ENCODE measurements around the gene LHPP. TPM values are rescaled to one million over a fixed set of nuclear protein-coding genes. Genes with fewer than 3 reads are reported as not detected.

LHPP gene
- total and polyA plus RNA-seq, 10 of the 15 experiments (the other 5 are each of a cell fraction or from before 2014, with no cell fraction given): 0.79 to 9.8 (median 6.7) TPM

- RAD21 ChIA-PET (ENCODE audit: unreplicated experiment): no interaction called here
- no peak for FAIRE-seq
- CTCF ChIA-PET: interaction anchor here (0.7 kb wide), 1 partner anchor 153 kb away, joined by 3 read pairs; no protein-coding TSS in a partner anchor
Observed at GRCh38 chr10:124594240-124594639, 132.6 kb downstream of the LHPP start.

GRCh38 chr10:124595143-124595883 is 133.7 kb downstream of the LHPP start:
- intact Hi-C loops (cut with micrococcal nuclease; ENCODE audit: unreplicated experiment) (no loop called here), in situ Hi-C loops (cut with MboI) (no loop called here)
- Histone ChIP-seq H3K27me3 (replicated peaks in 1 of 2; ENCODE audit: control insufficient read depth in 2 of 2, insufficient read depth in 2 of 2, low read length in 1 of 2) (no peaks in the 10 kb centered on the region; a peak in 1 of 4 replicates), H3K4me3 (no peak overlapping the region), H3K4me2 (ENCODE audit: control insufficient read depth, insufficient read depth) (no peak overlapping the region), H3K27ac (ENCODE audit: control insufficient read depth, insufficient read depth) (no peak overlapping the region), H4K20me1 (ENCODE audit: control insufficient read depth, insufficient read depth) (no peaks in the 10 kb centered on the region), H3K9ac (ENCODE audit: control insufficient read depth, insufficient read depth, low read length) (no peak overlapping the region), H3K79me2 (ENCODE audit: control insufficient read depth, insufficient read depth, low read length) (no peaks in the 10 kb centered on the region), H3K4me1 (ENCODE audit: control insufficient read depth, insufficient read depth, low read length) (no peaks in the 10 kb centered on the region), H3K36me3 (ENCODE audit: control insufficient read depth in 2 of 2, insufficient read depth in 2 of 2, low read length in 1 of 2) (no peaks in the 10 kb centered on the region), H2AFZ (ENCODE audit: control insufficient read depth, low read depth, low read length) (no peak overlapping the region), H3K9me3 (replicated peaks; ENCODE audit: control insufficient read depth, insufficient read depth, low read length) (no peaks in the 10 kb centered on the region; the same call in 1 of the 3 replicates)
- ATAC-seq (no peak), FAIRE-seq (no peak), DNase-seq (ENCODE audit: low read depth, low spot score) (no peak)
- no TSS peak for BruUV-seq (replicated peaks)
- ChIA-PET CTCF (no interaction called here), RAD21 (ENCODE audit: unreplicated experiment) (no interaction called here), SMC1A (ENCODE audit: uncharacterized antibody, unreplicated experiment) (no interaction called here), POLR2A (no interaction called here)
- WGBS (ENCODE audit: insufficient coverage, insufficient replicate concordance, low lambda C conversion rate, missing lambda C conversion rate): 74% methylated on average over 9 of the region's 9 CpGs
- TF ChIP-seq JUNB (IDR thresholded peaks at IDR 0.05): no peak
- no peak for TF ChIP-seq ZNF622 (IDR thresholded peaks at IDR 0.05)
- no peak for TF ChIP-seq YBX1 (IDR thresholded peaks at IDR 0.05)
- no peak for TF ChIP-seq NR2F1 (conservative IDR thresholded peaks at IDR 0.05)
- no peak for TF ChIP-seq RAD21 (IDR thresholded peaks at IDR 0.05; ENCODE audit: insufficient read depth, low read depth, low read length)
- TF ChIP-seq HDAC6 (IDR thresholded peaks at IDR 0.05; ENCODE audit: unreplicated experiment): no peak
- TF ChIP-seq MTA3 (IDR thresholded peaks at IDR 0.05; ENCODE audit: borderline replicate concordance, low read length): no peak
- no peak for TF ChIP-seq POU2F2 (IDR thresholded peaks at IDR 0.05; ENCODE audit: borderline replicate concordance, low read depth, low read length)
- no peak for TF ChIP-seq SMAD5 (IDR thresholded peaks at IDR 0.05; ENCODE audit: low read depth)
- TF ChIP-seq STAT3 (IDR thresholded peaks at IDR 0.05; ENCODE audit: low read depth, low read length): no peak
- no peak for TF ChIP-seq LARP7 (IDR thresholded peaks at IDR 0.05)
- no peak for TF ChIP-seq POLR2AphosphoS2 (IDR thresholded peaks at IDR 0.05; ENCODE audit: low read depth, low read length)
- TF ChIP-seq ZBED1 (IDR thresholded peaks at IDR 0.05; ENCODE audit: borderline replicate concordance): no peak
- no peak for TF ChIP-seq BRCA1 (IDR thresholded peaks at IDR 0.05; ENCODE audit: low read depth, low read length)
- TF ChIP-seq RCOR1 (conservative IDR thresholded peaks at IDR 0.05; ENCODE audit: low read depth, low read length): no peak
- TF ChIP-seq SIX5 (IDR thresholded peaks at IDR 0.05; ENCODE audit: low read depth, low read length, severe bottlenecking): no peak
- no peak for TF ChIP-seq SUPT20H (IDR thresholded peaks at IDR 0.05; ENCODE audit: borderline replicate concordance, control insufficient read depth, low read depth, low read length)

More at GRCh38 chr10:124594240-124594639, 132.6 kb downstream of the LHPP start:
- no peak overlapping the region for H3K4me2 ChIP-seq (ENCODE audit: control insufficient read depth, insufficient read depth)
- no peak for TF ChIP-seq NR2F1 (conservative IDR thresholded peaks at IDR 0.05)
- no peak for TF ChIP-seq YBX1 (IDR thresholded peaks at IDR 0.05)
- TF ChIP-seq ZNF207 (IDR thresholded peaks at IDR 0.05; ENCODE audit: borderline replicate concordance): no peak
- TF ChIP-seq POLR2AphosphoS5 (IDR thresholded peaks at IDR 0.05; ENCODE audit: low read length): no peak
- H3K36me3 ChIP-seq (ENCODE audit: control insufficient read depth in 2 of 2, insufficient read depth in 2 of 2, low read length in 1 of 2): no peaks in the 10 kb centered on the region
- H4K20me1 ChIP-seq (ENCODE audit: control insufficient read depth, insufficient read depth): no peaks in the 10 kb centered on the region
- H3K4me1 ChIP-seq (ENCODE audit: control insufficient read depth, insufficient read depth, low read length): no peaks in the 10 kb centered on the region
- no peak overlapping the region for H3K27ac ChIP-seq (ENCODE audit: control insufficient read depth, insufficient read depth)
- H3K9me3 ChIP-seq (replicated peaks; ENCODE audit: control insufficient read depth, insufficient read depth, low read length): no peaks in the 10 kb centered on the region; the same call in 1 of the 3 replicates
- in situ Hi-C loops (cut with MboI) (no loop called here), intact Hi-C loops (cut with micrococcal nuclease; ENCODE audit: unreplicated experiment) (no loop called here)
- no peak overlapping the region for H3K4me3 ChIP-seq
- H3K79me2 ChIP-seq (ENCODE audit: control insufficient read depth, insufficient read depth, low read length): no peaks in the 10 kb centered on the region
- H3K27me3 ChIP-seq (replicated peaks in 1 of 2; ENCODE audit: control insufficient read depth in 2 of 2, insufficient read depth in 2 of 2, low read length in 1 of 2): no peaks in the 10 kb centered on the region; a peak in 1 of 4 replicates
- H2AFZ ChIP-seq (ENCODE audit: control insufficient read depth, low read depth, low read length): no peak overlapping the region
- ATAC-seq: no peak
- no peak for DNase-seq (ENCODE audit: low read depth, low spot score)
- SMC1A ChIA-PET (ENCODE audit: uncharacterized antibody, unreplicated experiment): interaction anchor here (0.6 to 0.7 kb wide), 3 partner anchors 47 to 733 kb away, joined by 3 to 4 read pairs (median 3); no protein-coding TSS in a partner anchor
- no TSS peak for BruUV-seq (replicated peaks)
- POLR2A ChIA-PET: no interaction called here
- 65% methylated on average over 6 of the region's 6 CpGs for WGBS (ENCODE audit: insufficient coverage, insufficient replicate concordance, low lambda C conversion rate, missing lambda C conversion rate)
- no peak overlapping the region for H3K9ac ChIP-seq (ENCODE audit: control insufficient read depth, insufficient read depth, low read length)
